ENCODE data around the gene RPS21. TPM values are rescaled to one million over a fixed set of nuclear protein-coding genes. Genes with fewer than 3 reads are reported as not detected.
A peak's percentile ranks its signal among the peaks of the same experiment; 100 is the strongest.

The RPS21 gene
- total and polyA plus RNA-seq, 2 of the 13 experiments (the other 11 are each of a cell fraction or from before 2014, with no cell fraction given): 2,647 to 11,063 TPM

GRCh38 chr20:62342910-62343309, 44.0 kb upstream of the RPS21 start (continued):
- TF ChIP-seq POLR2A (IDR thresholded peaks at IDR 0.05; ENCODE audit: insufficient read depth in 1 of 2, low read depth in 2 of 2, low read length in 2 of 2) (no peak), ZBTB7B (CRISPR knock-in tag; IDR thresholded peaks at IDR 0.05) (no peak), NR1H2 (CRISPR knock-in tag; IDR thresholded peaks at IDR 0.05; ENCODE audit: borderline replicate concordance, low read depth) (no peak), REXO4 (CRISPR knock-in tag; IDR thresholded peaks at IDR 0.05; ENCODE audit: borderline replicate concordance) (no peak), MXI1 (IDR thresholded peaks at IDR 0.05; ENCODE audit: borderline replicate concordance, low read depth, low read length) (peak; percentile 17; the same call in 1 of the 3 replicates), SMARCE1 (IDR thresholded peaks at IDR 0.05; ENCODE audit: borderline replicate concordance) (no peak), RELA (CRISPR knock-in tag; IDR thresholded peaks at IDR 0.05) (no peak), NFE2 (CRISPR knock-in tag; IDR thresholded peaks at IDR 0.05) (no peak), ELF1 (CRISPR knock-in tag; IDR thresholded peaks at IDR 0.05) (no peak), ZNF780A (CRISPR knock-in tag; IDR thresholded peaks at IDR 0.05) (no peak), ZNF670 (CRISPR knock-in tag; IDR thresholded peaks at IDR 0.05; ENCODE audit: borderline replicate concordance) (no peak), ZNF329 (CRISPR knock-in tag; IDR thresholded peaks at IDR 0.05; ENCODE audit: low read depth) (no peak), SMAD1 (CRISPR knock-in tag; IDR thresholded peaks at IDR 0.05; ENCODE audit: borderline replicate concordance, low read depth) (no peak), NFE2L1 (CRISPR knock-in tag; IDR thresholded peaks at IDR 0.05; ENCODE audit: borderline replicate concordance) (no peak), ATAD3A (CRISPR knock-in tag; IDR thresholded peaks at IDR 0.05) (no peak), ARID3A (IDR thresholded peaks at IDR 0.05; ENCODE audit: low read depth, low read length) (0 out of 2 replicates have a peak, but pooled peaks have one; percentile 40), ZFP36L2 (CRISPR knock-in tag; IDR thresholded peaks at IDR 0.05) (no peak), ZNF788 (CRISPR knock-in tag; IDR thresholded peaks at IDR 0.05; ENCODE audit: borderline replicate concordance) (no peak), HIC2 (CRISPR knock-in tag; IDR thresholded peaks at IDR 0.05; ENCODE audit: low read depth) (no peak), PRMT3 (CRISPR knock-in tag; IDR thresholded peaks at IDR 0.05; ENCODE audit: borderline replicate concordance, low read depth) (no peak), ZNF747 (CRISPR knock-in tag; IDR thresholded peaks at IDR 0.05; ENCODE audit: borderline replicate concordance) (no peak), ERF (CRISPR knock-in tag; IDR thresholded peaks at IDR 0.05) (no peak), SOX13 (IDR thresholded peaks at IDR 0.05) (no peak), SOX13 (CRISPR knock-in tag; conservative IDR thresholded peaks at IDR 0.05 in 1 of 2, IDR thresholded peaks at IDR 0.05 in 1 of 2) (peak in 1 of 2 experiments; percentile 48; a peak in 2 of 4 replicates), SRSF4 (IDR thresholded peaks at IDR 0.05; ENCODE audit: low read depth, low read length, poor library complexity, severe bottlenecking) (no peak), PAF1 (CRISPR knock-in tag; IDR thresholded peaks at IDR 0.05) (no peak)
- TF ChIP-seq, protein P1, sequence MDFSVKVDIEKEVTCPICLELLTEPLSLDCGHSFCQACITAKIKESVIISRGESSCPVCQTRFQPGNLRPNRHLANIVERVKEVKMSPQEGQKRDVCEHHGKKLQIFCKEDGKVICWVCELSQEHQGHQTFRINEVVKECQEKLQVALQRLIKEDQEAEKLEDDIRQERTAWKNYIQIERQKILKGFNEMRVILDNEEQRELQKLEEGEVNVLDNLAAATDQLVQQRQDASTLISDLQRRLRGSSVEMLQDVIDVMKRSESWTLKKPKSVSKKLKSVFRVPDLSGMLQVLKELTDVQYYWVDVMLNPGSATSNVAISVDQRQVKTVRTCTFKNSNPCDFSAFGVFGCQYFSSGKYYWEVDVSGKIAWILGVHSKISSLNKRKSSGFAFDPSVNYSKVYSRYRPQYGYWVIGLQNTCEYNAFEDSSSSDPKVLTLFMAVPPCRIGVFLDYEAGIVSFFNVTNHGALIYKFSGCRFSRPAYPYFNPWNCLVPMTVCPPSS (IDR thresholded peaks at IDR 0.05): no peak

Measured in HepG2 (cell line).